Glomerular visceral epithelial cell (primary cell): ENCODE measurements around the gene ACSS1.
A peak's percentile ranks its signal among the peaks of the same experiment; 100 is the strongest.

Experiments
- DNase-seq: peaks from one replicate; pipeline ENCODE4 v3.0.0-alpha.2; 2016; ENCODE audit errors: extremely low spot score

The ACSS1 gene

DNA sequence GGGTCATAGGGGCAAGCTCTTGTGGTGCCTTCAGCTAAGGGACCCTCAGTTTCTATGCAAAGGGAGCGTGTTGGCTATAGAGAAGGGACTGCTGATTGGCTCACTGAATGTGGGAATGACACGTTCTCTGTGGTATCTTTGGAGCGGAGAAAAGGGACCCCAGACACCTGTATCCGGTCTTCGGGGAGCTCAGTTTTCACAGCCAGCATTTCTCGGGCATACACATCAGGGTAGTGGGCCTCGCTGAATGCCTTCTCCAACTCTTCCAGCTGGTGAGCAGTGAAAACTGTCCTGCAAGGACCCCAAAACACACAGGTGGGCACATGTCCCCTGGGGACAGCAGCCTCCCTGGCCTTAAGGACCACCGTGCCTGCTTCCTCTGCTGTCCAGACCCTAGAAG, 20.7 kb upstream of the ACSS1 start:
- DNase-seq = no peak

- DNase-seq = no peak
Observed at GRCh38 chr20:25077610-25078169, 19.8 kb upstream of the ACSS1 start.

DNA sequence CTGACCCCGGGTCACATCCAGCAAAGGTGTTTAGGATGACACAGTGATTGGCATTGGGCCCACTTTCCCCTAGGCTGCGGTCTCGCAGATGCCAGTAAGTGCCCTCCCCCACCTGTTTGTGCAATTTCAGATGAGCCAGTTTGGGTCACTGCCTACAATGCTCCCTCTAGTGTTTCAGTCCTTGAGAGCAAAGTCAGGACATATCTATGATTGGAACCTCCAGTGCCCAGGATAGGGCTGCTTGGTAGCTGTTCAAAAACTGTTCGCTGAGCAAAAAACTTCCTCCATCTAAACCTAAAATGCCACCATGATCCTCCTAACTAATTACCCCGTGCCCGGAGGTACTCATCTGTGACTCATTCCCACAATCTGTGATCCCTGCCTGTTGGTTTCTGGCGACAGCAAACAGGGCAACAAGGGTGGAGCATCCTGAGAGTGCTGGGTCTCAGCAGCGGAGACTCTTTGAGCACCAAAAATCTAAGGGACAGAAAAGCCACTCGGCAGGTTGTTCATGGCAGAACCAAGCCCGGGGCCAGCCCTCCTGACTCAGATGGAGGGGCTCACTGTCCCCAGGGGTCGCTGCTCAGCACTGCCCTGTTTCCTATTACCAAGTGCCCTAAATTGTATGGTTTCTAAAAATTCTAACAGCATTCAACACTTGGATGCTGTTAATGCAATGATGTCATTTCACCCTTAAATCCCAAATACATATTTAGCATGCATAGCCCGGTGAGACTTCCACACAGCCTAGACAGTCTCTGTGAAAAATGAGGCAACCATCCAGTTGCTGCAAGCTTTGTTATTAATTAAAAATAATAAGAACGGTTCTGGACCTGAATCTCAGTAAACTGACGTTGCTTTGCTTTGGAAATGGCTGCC, 19.0 kb upstream of the ACSS1 start:
- no peak for DNase-seq

DNA sequence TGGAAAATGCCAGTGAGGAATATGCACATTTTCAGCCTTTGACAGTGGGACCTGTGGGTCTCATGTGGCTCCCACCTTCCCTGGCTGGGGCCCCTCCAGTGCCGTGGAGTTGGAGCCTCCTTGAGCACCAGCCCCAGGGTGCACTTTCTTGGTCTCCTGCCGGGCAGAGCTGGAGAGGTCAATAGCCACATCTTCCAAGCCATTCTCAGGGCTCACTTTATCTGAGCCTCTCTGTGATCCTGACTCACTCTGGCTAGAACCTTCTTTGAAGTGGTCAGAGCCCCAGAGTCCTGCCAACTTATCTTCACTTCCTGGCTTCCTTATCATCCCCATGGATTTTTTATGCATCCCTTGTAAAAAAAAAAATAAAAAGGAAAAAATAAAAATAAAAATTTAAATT, 18.3 kb upstream of the ACSS1 start:
- DNase-seq = no peak

- no peak for DNase-seq
Observed at GRCh38 chr20:25073544-25073943, 15.6 kb upstream of the ACSS1 start.

GRCh38 chr20:25072226-25072811, 14.4 kb upstream of the ACSS1 start:
- no peak for DNase-seq

DNA sequence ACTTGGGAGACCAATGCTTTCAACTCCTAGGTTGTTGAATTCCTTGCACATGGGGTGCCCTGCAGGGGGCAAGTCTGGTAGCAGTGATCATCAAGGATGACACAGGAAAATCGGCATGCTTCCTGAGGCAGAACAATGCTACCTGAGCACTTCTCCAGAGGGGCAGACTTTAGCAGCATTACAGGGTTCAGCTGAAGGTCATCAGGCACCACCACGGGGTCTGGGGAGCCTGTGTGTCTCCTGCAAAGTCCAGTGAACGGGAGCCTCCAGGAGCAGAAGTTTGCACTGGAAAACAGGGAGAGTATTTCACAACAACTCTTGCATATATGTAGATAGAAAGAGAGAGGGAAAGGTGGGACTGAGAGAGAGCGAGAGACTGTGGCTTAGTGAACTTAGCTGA, 13.8 kb upstream of the ACSS1 start:
- no peak for DNase-seq

DNA sequence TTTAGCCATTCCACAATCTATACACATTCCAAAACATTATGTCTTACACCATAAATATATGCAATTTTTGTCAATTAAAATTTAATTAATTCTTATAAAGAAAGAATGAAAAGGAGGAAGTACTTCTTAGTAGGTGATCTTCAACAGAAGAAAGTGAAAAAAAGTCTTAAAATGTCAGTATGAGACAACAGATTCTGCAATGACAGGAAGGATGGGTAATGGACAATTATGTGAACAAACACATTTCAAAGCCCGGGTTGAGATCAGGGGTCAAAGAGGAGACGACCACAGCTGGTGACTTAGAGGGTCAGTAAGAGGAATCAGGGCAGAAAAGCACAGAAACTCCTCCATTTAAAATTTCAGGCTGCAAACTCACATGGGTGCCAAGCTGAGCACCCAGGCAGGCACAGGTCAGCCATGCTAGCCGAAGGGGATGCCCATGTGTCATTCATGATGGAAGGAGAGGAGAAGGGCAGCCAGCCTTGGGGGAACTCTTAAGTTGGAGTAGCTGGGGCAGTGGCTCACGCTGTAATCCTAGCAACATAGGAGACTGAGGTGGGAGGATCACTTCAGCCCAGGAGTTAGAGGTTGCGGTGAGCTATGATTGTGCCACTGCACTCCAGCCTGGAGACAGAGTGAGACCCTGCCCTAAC, 13.0 kb upstream of the ACSS1 start:
- DNase-seq = no peak

DNA sequence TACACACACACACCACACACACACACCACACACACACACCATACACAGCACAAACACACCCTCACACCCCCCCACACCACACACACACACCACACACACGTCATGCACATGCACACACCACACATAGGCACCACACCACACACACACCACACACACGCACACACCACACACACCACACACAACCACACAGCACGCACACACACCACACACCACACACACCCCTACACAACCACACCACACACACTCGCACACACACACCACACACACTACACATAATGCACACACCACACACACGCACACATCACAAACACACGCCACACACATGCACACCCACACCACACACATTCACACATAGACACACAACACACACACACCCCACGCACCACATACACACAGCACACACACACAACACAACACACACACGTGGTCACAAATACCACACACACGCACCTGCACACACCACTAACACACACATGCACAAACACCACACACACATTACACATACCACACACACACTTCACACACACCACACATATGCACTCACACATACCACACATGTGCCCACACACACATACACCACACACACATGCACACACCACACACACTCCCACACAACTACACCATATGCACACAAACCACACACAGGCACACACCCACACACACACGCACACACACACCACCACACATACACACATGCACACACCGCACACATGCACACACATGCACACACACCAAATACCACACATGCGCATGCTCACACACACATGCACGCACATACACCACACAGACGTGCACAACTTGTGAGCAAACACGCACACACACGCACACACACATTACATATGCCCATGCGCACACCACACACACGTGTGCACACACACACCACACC, 9.4 kb upstream of the ACSS1 start:
- DNase-seq = no peak

GRCh38 chr20:25066386-25066785, 8.4 kb upstream of the ACSS1 start:
- no peak for DNase-seq

- DNase-seq = peak; percentile 53
Observed at GRCh38 chr20:25065625-25066338, 7.8 kb upstream of the ACSS1 start.

DNA sequence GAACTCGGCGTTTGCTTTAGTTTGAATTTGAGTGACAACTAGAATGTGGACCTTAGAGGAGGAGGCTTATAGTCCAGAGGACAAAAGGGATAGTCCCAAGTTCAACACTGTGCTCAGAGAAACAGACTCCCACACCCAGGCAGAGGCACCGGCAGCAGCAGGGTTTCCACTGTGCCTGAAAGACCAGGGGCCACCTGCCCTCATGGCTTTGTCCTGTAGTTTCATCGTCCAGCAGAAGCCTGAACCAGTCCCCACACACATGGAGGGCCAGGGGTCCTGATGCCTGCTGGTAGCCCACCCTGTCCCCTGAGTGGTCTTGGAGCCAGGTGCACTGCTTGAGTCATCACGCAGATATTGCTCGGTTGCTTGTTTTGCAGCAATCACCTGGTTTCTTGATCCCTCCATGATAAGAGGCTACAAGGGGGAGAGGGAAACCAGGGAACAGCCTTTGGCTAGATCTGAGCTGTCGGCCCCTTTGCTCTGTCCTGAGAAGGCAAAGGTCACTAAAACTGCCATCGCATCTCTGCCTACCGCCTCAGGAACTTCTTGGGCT, 7.2 kb upstream of the ACSS1 start:
- DNase-seq = no peak

DNA sequence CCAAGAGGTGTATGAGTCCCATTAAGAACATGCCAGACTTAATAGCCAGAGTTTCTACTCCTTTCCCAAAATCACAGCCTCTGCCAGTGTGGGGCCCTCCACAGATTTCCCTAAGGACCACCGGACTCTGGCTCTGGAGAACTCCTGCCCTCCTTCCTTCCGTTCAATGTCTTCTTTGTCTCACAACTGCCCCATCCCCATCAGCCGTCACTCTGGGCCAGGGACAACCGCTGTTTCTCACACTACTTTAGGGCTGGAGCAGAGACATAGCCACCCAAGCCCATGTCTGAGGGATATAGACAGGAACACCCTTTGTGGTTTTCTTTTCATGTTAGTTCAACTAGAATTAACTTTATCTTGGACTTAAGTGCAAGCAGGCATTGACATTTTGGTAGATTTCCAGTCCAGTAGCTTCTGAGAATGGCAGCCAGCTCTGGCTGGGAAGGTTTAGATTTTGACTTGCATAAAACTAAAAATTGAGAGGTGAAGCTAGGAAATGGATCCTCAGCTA, 6.7 kb upstream of the ACSS1 start:
- no peak for DNase-seq

DNA sequence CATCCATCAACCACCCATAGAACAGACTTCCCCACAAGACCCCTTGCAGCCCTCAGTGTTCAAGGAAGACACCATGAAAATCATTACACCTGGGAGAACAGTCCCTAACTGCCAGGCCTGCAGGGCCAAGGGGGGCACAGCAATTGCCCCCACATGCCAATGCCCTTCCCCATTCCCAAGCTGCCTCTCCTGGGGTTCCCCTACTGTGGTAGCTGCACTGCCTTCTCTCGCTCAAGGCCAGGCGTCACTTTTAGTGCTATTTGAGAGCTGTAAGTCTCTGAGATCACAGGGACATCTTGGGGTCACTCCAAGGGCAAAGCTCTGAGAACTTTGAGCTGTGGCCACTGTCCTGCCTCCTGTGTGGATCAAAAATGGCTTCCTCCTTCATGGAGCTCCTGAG, 6.0 kb upstream of the ACSS1 start:
- DNase-seq = no peak

GRCh38 chr20:25063546-25063945, 5.6 kb upstream of the ACSS1 start:
- DNase-seq = no peak

- DNase-seq = no peak
Observed at GRCh38 chr20:25062841-25063240, 4.9 kb upstream of the ACSS1 start.

GRCh38 chr20:25061821-25062530, 4.0 kb upstream of the ACSS1 start:
- DNase-seq = no peak

DNA sequence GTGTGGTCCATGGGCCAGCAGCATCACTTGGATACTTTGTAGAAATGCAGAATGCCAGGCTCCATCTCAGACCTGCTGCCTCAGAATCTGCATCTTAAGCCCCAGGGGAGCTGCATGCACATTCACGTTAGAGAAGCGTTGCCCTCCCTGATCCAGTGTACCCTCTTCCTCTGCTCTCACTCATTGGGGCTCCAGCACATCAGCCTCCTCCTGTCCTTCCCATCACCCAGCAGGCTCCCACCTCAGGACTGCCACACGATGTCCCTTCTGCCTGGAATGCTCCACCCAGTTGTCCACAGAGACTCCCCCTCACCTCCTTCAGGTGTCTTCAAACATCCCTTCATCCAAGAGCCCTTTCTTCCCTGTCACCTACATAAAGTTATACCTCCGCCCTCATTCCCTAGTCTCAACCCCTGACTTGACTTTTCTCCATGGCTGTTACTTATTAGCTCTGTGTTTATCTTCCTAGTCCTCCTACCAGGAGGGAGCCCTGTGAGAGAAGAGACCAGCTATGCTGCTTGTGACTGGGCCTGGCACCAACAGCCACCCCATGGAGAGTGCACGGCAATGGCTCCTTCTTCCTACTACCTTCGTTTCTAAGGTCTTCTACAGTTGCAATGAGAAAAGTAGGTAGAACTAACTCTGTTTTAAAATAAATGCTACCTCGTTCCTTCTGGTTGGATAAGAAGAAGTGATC, 3.3 kb upstream of the ACSS1 start:
- no peak for DNase-seq

- DNase-seq = no peak
Observed at GRCh38 chr20:25059866-25060465, 2.0 kb upstream of the ACSS1 start.
